NCI-H2227 (cell line): Measurements from ENCODE around the gene CCL7.

Experiments used
- DNase-seq: peaks from one replicate; lab custom pipeline; 2025; ENCODE audit not compliant: unreplicated experiment; lab: John Stamatoyannopoulos, UW

The CCL7 gene

DNA sequence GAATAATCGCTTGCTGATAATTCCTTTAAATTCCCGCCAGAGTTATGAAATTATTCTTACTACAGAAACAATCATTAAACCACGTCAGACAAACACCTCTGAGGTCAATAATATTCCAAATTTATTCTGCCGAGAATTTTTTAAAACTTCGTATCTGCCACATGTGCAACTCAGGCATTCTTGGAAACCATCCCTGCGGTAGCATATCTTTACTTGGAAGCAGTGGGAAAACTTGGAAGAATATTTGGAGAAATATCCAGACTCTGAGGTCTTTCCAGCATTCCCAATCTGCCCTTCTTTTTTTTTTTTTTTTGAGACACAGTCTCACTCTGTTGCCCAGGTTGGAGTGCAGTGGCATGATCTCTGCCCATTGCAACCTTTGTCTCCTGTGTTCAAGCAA lies 13.6 kb downstream of the CCL7 start:
- DNase-seq = no peak

DNA sequence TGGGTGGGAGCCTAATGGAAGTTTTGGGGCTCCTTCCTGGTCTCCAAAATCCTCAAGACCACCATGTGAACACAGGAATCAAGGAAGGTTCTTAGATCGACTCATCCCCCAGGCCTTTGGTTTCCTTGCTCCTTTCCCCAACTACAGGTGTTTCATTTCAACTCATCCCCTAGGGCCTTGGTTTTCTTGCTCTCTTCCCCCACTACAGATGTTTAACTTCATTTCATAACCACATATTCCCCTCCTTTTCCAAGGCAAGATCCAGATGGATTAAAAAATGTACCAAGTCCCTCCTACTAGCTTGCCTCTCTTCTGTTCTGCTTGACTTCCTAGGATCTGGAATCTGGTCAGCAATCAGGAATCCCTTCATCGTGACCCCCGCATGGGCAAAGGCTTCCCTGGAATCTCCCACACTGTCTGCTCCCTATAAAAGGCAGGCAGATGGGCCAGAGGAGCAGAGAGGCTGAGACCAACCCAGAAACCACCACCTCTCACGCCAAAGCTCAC lies 15.3 kb downstream of the CCL7 start, which contains the start of gene CCL11:
TSS of gene CCL11 (plus strand) at position 457 of the 507 bp plus-strand sequence. CDS start 67 bp downstream, outside the sequence.
- DNase-seq = no peak

DNA sequence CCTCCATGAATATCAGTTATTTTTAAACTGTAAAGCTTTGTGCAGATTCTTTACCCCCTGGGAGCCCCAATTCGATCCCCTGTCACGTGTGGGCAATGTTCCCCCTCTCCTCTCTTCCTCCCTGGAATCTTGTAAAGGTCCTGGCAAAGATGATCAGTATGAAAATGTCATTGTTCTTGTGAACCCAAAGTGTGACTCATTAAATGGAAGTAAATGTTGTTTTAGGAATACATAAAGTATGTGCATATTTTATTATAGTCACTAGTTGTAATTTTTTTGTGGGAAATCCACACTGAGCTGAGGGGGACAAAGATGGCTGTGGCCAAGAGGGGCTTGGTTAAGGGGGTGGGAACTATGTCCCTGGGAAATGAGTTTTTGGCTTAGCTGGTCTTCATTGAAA lies 17.9 kb downstream of the CCL7 start:
- no peak for DNase-seq

DNA sequence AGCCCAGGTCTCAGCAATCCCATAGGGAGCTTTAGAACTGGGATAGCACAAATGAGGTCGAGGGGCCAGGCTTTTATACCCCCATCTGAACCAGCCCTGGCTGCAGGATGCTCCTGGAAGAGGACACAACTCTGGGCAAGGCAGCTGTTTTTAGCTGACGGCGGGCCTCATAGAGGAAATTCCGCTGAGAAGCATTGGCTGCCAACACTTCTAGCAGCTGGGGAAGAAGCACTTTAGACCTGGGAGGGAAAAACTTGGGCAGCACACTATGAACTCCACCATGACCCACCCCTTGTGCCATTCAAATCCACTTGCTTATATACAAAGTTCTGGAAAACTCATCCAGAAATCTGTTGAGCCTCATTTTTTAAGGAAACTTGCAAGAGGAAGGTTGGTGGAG lies 20.6 kb downstream of the CCL7 start:
- DNase-seq = no peak

DNA sequence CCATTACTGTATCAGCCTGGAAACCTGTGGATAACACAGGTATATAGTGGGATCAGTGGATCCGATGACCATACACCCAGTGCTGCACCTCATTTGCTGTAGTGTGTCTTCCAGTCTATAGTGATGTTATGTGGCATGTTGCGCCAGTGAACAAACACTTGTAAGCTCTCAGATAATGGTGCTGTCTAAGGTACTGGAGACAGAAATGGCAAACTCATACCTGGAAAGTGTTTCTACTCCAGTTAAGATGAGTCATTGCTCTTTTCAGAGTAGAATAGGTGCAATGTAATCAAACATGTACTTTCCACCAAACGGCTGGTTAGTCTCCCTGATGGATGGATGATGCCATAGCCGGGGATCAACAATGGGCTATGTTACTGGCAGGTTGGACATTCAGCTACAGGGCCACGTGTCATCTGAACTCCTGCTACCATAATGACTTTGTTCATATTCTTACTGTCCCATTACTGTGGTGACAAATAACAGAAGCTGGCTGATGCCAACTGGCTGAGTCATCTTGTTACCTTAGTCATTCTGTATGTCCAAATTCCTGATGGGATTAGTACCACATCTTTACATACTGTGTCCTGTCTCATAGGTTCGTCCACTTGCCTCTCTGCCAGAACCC lies 21.8 kb downstream of the CCL7 start:
- DNase-seq = no peak

DNA sequence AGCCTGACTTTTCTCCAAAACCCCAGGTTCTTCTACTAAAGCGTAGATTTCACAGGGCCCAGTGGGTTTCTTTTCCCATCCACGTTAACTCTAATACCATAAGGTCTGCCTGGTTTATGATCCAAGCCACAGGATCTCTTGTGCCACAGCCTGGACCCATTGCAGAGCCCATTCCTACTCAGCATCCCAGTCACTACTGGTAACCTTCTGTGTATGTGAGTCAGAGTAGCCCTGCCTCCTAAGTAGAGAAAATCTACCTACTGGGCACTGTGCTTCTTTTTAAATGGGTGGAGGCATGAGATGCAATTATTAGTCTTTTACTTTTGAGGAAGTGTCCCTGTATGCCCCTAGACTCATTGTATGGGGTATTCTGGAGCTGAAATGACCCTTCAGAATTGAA lies 29.0 kb downstream of the CCL7 start:
- DNase-seq = no peak

DNA sequence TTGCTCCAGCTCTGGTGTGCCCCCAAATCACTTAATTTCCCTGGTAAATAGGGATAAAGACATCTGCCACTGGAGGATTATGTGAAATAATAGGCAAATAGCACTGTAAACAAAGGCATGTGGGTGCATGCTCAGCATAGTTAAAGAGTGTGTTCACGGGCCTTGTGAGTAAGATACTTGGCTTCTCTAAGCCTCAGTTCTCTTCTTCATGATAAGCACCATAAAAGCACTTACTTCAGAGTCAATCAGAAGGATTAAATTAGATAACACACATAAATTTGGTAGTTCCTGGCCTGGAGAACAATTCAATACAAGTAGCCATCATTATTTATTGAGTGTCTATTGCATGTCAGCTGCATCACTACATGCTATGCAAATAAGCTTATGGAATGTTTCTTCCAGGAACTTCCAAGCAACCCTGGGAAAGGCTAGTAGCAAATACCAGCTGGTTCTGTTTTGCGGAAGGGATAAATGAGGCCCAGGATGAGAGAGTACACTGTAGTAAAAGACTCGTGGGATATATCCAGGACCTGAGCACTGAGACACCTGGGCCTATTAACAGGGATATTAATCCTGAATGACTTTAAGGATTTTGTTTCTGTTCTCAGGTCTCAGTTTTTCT lies 30.0 kb downstream of the CCL7 start:
- no peak for DNase-seq

DNA sequence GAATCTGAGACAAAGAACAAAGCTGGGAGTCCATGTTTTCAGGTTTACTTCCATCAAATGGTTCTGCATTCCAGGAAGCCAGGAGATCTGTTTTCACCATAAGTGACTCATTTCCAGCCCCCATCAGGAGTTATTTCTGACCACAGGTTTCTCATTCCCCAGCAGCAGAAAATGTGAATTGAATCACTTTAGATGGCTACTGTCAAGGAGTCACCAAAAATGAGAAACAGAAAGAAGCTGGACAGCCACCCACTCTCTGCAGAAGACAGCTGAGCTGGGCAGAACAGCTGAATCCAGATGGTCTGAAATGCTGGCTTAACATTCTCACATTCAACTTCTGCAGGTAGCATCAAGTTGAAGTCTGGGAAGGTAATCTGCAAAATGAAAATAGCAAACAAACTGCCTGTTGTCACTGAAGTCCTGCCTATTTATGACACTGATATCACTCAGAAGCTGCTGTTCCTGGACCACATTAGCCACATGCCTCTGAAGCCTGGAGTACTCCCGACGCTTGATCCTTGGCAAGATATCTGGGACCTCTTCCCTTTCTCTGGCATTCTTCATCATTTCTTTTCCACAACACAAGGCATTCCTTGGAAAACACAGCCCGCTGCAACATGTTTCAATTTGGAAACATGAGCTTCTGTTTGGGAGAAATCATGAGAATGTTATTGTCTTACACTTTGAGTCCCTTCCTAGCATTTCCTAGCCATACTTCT lies 30.8 kb downstream of the CCL7 start:
- DNase-seq = no peak

DNA sequence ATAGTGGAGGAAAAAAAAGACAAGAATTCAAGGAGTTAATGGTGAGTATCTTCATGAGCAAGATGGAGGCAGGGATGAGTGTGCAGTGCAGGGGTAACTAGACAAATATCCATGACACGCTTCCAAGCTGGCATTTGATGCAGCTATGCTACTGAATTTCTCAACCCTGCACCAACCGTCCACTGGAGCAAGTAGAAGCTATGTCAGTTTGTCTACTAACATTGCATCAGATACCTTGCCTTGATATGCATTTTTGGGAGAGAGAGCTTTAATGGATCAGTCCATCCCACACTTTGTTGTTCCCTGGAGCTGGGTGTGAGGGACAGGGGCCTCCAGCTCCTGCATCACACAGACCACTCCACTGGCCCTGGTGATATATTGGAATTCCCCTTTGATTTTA lies 32.0 kb downstream of the CCL7 start:
- DNase-seq = no peak

DNA sequence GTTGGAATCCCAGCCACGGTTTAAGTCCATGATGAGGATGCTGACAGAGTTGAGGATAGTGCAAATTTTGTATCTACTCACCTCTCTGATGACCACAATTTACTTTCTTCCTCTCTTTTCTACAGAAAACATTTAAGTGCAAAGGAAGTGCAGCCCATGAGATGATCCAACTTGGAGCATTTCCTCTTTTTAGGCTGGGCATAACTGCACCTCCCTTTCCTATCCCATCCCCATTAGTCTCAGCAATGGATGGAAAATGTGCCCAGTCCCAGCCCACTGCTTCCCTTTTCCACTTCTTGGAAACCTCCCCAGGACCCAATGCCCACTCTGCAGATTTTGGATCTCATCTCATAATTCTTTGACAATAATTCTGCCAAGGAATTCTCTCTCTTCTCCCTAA lies 32.6 kb downstream of the CCL7 start:
- DNase-seq = no peak

DNA sequence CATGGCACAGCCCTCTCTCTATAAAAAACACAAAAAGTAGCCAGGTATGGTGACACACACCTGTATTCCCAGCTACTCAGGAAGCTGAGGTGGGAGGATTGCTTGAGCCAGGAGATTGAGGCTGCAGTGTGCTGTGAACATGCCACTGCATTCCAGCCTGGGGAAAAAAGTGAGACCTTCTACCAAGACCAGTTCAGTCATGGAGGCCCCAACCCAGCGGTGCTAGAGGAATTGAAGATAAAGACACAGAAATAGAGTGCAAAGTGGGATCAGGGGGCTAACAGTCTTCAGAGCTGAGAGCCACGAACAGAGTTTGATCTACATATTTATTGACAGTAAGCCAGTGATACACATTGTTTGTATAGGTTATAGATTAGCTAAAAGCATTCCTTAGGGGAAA lies 33.6 kb downstream of the CCL7 start:
- DNase-seq = no peak

DNA sequence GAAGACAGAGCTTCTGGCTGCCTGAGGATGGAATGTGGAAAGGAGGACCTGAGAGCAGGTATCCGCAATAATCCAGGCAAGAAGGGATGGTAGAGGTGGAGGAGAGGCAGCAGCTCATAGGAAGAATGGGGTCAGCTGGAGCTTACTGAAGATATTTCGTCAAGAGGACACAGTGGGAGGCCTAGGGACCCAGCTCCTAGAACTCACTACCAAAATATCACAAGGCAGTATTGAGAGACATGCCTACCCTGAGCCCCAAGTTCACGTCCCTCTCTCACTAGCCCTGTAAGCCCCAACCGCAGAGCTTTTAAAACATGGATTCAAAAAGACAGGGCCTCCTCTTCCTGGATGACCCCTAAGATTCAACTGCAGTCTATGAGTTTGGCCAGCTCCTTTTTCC lies 35.0 kb downstream of the CCL7 start:
- no peak for DNase-seq

DNA sequence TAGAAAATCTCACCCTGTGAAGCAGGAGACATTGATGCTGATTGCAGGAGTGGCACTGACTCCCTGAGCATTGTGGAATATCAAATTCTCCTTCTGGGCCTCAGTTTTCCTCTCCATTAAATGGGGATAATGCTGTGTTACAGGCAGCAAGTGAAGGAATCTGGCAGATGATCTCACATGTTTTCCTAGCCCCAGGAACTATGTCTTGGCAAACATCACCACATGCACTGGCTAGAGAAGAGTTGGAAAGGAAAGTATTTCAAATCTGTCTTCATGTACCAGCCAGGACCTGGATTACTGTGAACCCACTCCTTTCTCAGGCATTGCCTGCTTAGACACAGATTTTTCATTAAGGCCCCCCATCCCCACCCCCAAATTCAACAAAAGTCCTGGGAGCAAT lies 35.6 kb downstream of the CCL7 start:
- no peak for DNase-seq

DNA sequence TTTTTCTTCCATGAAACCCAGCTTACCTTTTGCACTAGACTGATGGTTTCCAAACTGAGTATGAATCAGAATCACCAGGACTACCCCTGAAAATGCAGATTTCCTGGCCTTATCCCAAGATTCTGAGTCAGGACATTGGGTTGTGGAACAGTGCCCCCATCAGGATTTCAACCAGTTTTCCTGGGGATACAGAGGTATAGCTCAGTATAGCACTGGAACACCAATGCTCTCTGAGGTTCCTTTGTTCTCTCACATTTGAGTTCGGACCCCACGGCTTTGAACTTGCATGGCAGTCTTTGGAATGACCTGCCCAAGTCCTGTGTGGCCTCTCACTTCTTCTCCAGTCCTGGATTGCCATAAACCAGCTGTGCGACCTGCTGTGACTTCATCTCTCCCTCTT lies 36.4 kb downstream of the CCL7 start:
- DNase-seq = no peak

DNA sequence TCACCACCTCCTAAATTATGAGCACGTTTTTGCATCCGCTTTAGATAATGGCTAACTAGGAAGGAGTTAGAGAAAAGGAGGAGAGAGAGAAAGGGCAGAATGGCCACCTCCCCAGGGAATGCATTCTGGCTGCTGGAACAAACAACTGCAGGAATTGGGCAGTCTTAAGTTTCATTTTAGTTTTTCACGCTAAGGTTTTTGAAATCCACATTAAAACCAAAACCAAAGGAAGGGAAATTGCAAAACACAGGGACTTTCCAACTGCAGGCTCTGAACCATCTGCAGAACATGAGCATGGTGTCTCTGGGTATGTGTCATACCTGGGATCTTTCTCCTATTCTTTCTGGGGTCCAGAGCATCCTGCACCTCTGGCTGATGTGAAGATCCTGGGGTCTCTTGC lies 37.1 kb downstream of the CCL7 start:
- DNase-seq = no peak

DNA sequence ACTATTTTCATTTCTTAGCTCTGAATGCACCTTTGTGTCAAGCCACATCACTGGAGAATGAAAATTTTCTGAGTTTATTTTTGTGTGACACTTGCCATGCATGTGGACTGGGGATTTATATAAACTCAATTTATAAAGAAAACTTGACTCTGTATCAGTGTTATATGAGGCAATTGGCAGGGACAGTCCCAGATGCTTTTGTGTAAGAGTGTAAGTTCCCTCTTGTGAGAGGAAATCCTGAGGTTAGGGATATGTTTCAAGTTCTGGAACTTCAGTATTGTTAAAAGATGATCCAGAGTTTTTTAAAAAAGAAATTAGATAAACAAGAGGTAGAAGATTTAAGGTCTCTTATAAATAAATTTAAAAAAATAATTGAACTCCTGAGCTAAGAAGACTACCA lies 38.4 kb downstream of the CCL7 start:
- DNase-seq = no peak

DNA sequence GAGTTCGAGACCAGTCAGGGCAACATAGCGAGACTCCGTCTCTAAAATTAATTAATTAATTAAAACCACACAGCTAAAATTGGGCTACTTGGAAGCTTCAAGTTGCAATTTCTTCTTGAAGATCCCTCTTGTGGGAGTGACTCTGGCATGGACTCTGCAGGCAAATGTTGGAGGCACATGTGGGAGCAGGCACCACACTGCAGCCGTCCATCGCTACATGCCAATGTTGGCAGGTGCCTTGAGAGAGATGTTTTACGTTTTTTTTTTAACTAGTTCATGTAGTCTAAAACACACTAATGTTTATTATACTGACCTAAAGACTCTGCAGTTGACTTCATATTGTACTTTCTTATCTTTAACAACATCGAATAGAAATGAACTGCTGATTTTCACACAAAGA lies 41.3 kb downstream of the CCL7 start:
- no peak for DNase-seq

DNA sequence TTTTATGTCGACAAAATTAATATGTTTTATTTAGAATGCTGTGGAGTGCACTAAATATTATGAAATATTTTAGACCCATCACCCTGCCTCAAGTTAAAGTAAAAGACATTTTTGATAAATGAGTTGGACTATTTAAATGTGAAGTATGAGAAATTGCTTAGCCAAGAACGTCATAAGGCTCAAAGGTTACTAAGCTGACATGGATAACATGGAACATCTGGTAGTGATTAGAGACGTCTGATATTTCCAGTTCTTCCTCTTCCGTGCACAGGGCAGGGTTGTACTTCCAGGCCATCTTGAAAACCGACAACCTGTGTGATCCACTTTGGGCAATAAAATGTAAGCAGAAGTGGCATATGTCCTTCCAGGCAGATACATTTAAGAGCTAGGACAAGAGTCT lies 42.1 kb downstream of the CCL7 start:
- DNase-seq = no peak

DNA sequence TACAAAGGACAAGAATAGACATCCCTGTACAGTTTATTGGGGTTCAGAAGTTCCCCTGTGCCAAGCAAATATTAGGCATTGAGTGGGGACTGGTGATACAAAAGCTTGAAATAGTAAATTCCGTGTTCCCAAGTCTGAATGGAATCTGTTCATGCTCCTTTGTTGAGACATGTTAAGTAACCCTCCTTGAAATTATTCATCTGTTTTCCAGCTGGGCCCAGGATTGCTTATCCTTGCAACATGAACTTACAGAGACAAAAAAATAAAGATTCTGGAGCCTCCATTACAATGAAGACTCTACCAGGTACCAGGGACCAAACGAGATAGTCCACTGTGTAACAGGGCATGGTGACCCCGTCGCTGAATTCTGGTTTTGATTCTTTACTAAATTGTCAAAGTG lies 43.1 kb downstream of the CCL7 start:
- no peak for DNase-seq

DNA sequence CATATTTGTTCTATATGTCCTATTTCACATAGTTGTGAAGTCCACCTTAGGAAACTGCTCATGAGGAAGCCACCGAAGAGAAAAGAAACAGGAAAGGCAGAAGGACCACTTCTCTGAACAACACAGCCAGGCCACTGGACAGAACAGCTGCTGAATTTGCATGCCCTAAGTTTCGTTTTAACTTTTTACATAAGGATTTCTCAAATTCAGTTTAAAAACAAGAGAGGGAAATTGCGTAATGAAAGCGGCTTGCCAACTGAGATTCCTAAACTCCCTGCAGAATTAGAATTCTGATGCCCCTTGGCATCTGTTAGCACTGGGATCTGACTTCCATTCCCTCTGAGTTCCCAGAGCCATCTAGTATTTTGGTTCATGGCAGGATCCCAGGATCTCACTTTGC lies 44.3 kb downstream of the CCL7 start:
- DNase-seq = no peak

DNA sequence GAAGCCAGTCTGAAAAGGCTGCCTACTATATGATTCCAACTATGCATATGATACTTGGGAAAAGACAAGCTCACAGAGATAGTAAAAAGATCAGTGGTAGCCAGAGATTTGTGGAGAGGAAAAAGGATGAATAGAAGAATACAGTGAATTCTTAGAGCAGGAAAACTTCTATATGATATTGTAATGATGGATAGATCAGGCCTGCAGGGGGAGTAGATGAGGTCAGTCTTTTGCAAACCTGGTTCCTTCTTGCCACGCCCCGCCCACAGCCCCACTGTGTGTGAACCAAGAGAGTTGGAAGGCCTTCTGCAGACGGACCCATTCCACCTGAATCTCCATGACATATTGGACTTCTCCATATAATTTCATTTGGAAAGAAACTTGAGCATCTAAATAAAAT lies 48.5 kb downstream of the CCL7 start:
- DNase-seq = no peak

DNA sequence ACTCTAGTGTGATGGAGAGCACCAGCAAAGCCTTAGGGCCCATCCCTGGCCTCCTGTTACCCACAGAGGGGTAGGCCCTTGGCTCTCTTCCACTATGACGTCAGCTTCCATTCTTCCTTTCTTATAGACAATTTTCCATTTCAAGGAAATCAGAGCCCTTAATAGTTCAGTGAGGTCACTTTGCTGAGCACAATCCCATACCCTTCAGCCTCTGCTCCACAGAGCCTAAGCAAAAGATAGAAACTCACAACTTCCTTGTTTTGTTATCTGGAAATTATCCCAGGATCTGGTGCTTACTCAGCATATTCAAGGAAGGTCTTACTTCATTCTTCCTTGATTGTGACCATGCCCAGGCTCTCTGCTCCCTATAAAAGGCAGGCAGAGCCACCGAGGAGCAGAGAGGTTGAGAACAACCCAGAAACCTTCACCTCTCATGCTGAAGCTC lies 49.0 kb downstream of the CCL7 start, which contains the start of gene CCL8:
TSS of gene CCL8 (plus strand) at position 397 of the 445 bp plus-strand sequence. CDS start 67 bp downstream, outside the sequence.
- DNase-seq = no peak
